Activated T-cell treated with anti-CD3 and anti-CD28 coated beads, Interleukin-2, amount 50 U/mL, for 4 hours (primary cell): ENCODE data around the gene PIGK. TPM values are rescaled to one million over a fixed set of nuclear protein-coding genes. Genes with fewer than 3 reads are reported as not detected.

Source experiments
- ATAC-seq, 2 donors: fragments of 200-7000 bp; cut with Tn5 transposase; one replicate each; pipeline ENCODE4 v1.10.0; 2021
- DNase-seq: peaks from one replicate; pipeline ENCODE4 v3.0.0-alpha.2; 2020
- H3K27me3 Mint-ChIP-seq: one replicate; pipeline ENCODE4 v1.8.0; 2021; ENCODE audit warnings: low read depth, mixed read lengths
- H3K36me3 Mint-ChIP-seq: one replicate; pipeline ENCODE4 v1.8.0; 2022; ENCODE audit warnings: mixed read lengths; ENCODE audit not compliant: insufficient read depth
- H3K4me1 Mint-ChIP-seq: one replicate; pipeline ENCODE4 v1.8.0; 2021; ENCODE audit warnings: low read depth, mixed read lengths
- H3K4me3 Mint-ChIP-seq: one replicate; pipeline ENCODE4 v1.8.0; 2021; ENCODE audit warnings: mild to moderate bottlenecking, moderate library complexity, mixed read lengths
- H3K9me3 Mint-ChIP-seq: one replicate; pipeline ENCODE4 v1.8.0; 2021; ENCODE audit warnings: mixed read lengths
- total RNA-seq, 3 donors: library from RNA; stranded (reverse); gene quantifications; one replicate each; pipeline ENCODE4 v1.2.1, GENCODE V29; 2021

PIGK gene
- 10 to 100 TPM; 17.0 to 21.7 (median 21.2) TPM for total RNA-seq

DNA sequence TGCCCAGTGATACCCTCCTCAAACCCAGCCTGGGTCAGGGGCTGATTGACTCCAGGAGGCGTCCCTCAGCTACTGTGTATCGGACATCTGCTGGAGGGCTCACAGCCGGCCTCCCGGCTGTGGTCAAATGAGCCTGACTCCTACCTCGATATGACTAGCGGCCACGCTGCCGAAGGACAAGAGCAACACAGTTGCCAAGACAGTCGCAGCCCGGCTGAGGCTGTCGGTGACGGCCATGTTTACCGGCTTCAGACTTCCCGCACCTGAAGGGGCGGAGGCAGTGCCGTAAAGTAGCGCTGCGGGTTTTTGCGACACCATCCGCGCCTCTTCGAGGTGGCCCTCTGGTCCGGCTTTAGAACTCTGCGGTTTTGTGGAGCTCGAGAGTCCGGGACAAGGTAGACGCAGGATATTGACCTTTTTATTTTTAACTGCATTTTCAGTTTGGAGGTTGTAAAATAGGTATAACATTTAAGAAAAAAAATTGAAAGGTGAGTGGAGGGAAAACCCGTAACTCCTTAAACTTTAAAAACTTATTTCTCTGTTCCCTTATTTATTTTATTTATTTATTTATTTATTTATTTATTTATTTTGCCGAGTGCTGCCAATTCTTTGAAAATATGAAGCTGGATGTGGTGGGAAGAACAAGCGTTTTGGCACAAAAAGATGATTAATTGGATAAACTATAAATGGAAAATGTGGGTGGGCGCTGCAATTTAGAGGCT, at the start of gene PIGK:
Gene PIGK, minus strand, starts transcription at position 265 of the 722 bp plus-strand sequence. Its CDS starts 28 bp downstream, at position 237.
- H3K4me3 Mint-ChIP-seq = peak within 1 kb of the TSS; percentile 96
- peaks cover 41% of the 10 kb centered on the region for H3K4me1 Mint-ChIP-seq
- H3K27me3 Mint-ChIP-seq = no peaks in the 10 kb centered on the region
- DNase-seq (peak; percentile 79), ATAC-seq (peak; percentile 96)
- peaks cover 15% of the 10 kb centered on the region for H3K36me3 Mint-ChIP-seq
- no peaks in the 10 kb centered on the region for H3K9me3 Mint-ChIP-seq

DNA sequence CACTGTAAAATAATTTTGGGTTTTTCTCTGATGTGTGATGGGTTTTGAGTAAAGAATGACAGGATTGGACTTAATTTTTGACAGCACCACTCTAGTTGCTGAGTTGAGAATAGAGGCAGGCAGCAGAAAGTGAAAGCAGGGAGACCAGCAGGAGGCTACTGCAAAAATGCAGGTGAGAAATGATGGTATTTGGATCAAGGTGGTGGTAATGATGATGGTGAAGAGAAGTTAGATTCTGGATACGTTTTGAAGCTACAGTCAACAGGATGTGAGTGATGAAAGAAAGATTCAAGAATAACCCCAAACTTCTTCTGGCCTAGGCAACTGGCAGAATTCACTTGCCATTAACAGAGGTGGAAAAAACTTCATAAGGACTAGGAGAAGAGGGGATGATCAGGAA, 47.8 kb upstream of the PIGK start:
- H3K36me3 Mint-ChIP-seq = no peaks in the 10 kb centered on the region
- no peaks in the 10 kb centered on the region for H3K4me1 Mint-ChIP-seq
- no peaks in the 10 kb centered on the region for H3K27me3 Mint-ChIP-seq
- DNase-seq (no peak), ATAC-seq (no peak)
- H3K4me3 Mint-ChIP-seq = no peak overlapping the region
- H3K9me3 Mint-ChIP-seq = peaks cover 5% of the 10 kb centered on the region

DNA sequence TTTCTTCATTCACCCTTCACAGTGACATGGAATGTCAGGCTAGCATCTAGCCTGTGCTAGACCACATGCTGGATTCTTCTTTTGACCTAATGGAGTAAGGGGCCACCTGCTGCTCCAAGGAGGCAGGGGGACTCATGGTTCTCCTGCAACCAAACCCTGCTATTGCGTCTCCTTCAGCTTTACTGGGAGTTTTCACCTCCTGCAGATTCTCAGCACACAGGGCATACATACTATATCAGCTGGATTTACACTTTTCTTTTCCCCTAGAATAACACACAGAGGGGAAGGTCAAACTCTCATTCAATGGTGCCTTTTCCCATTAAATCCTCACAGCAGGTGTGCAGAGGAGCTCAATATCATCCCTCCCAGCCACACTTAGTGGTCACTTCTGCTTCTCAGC, 46.0 kb upstream of the PIGK start:
- no peaks in the 10 kb centered on the region for H3K27me3 Mint-ChIP-seq
- no peak overlapping the region for H3K4me3 Mint-ChIP-seq
- H3K4me1 Mint-ChIP-seq = no peaks in the 10 kb centered on the region
- H3K9me3 Mint-ChIP-seq = peaks cover 5% of the 10 kb centered on the region
- H3K36me3 Mint-ChIP-seq = no peaks in the 10 kb centered on the region
- ATAC-seq = no peak
- DNase-seq = no peak

DNA sequence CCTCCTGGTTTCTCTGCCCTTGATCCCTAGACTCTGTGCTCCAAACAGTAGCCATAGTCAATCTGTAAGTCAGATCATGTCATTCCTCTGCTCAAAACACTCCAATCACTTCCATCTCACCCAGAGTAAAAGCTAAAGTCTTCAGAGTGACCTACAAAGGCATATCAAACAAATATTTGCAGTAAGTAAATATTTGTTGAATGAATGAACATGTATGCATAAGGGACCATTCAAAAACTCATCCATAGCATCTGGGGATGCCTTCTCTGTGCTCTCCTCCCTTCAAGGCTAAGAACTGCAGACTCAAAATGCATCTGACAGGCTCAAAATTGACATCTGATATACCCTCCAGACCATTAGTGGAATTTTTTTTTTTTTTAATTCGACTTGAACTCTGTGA, 44.5 kb upstream of the PIGK start:
- H3K9me3 Mint-ChIP-seq = peaks cover 5% of the 10 kb centered on the region
- H3K36me3 Mint-ChIP-seq = no peaks in the 10 kb centered on the region
- no peaks in the 10 kb centered on the region for H3K27me3 Mint-ChIP-seq
- ATAC-seq (no peak), DNase-seq (no peak)
- no peaks in the 10 kb centered on the region for H3K4me1 Mint-ChIP-seq
- H3K4me3 Mint-ChIP-seq = no peak overlapping the region

DNA sequence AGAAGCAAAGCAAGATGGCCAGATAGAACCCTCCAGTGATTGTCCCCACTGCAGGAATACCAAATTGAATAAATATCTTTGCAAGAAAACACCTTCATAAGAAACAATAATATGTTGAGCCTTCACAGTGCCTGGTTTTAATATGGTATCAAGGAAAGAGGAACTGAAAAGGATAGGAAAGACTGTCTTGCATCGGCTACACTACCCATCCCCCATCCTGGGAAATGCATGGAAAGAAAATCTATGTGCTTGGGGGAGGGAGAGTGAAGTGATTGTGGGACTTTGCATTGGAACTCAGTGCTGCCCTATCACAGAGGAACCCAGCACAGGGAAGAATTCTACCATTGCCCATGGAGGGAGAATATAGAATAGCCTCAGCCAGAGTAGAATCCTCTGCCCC, 34.0 kb upstream of the PIGK start:
- ATAC-seq (no peak), DNase-seq (no peak)
- Mint-ChIP-seq H3K4me1 (peaks cover 1% of the 10 kb centered on the region), H3K36me3 (peaks cover 13% of the 10 kb centered on the region), H3K9me3 (peaks cover 66% of the 10 kb centered on the region), H3K27me3 (no peaks in the 10 kb centered on the region), H3K4me3 (no peak overlapping the region)

DNA sequence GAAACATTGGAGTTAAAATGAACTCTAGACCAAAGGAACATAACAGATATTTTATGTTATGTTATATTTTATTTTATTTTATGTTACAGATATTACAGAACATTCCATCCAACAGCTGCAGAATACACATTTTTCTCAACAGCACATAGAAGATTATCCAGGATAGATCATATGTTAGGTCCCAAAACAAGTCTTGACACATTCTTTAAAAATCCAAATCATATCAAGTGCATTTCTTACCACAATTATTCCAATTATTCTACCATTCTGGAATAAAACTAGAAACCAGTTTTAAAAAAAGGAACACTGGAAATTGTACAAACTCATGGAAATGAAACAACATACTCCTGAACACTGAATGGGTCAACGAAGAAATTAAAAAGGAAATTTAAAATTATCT, 30.9 kb upstream of the PIGK start:
- H3K9me3 Mint-ChIP-seq = peaks cover 65% of the 10 kb centered on the region
- no peak for ATAC-seq
- H3K36me3 Mint-ChIP-seq = peaks cover 13% of the 10 kb centered on the region
- peaks cover 1% of the 10 kb centered on the region for H3K4me1 Mint-ChIP-seq
- no peak for DNase-seq
- no peak overlapping the region for H3K4me3 Mint-ChIP-seq
- H3K27me3 Mint-ChIP-seq = no peaks in the 10 kb centered on the region

DNA sequence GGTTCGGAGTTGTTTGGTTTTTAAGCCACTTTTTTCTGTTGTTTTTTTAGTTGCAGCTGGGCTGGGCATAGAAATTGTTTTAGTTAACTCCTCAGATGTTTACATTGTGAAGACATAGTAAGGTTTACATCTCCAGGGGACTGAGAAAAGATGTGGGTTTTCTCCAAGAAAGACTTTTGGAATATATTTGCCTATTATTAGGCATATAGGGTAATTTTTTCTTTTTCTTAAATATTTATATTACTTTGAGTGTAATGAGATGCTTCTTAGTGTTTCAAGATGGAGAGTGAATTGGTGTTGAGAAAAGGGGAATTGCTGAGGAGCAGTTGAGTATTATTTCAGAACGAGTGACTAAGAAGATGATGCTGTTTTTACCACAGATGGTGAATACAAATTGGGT, 26.6 kb upstream of the PIGK start:
- DNase-seq (no peak), ATAC-seq (no peak)
- Mint-ChIP-seq H3K36me3 (peaks cover 11% of the 10 kb centered on the region), H3K9me3 (peaks cover 43% of the 10 kb centered on the region), H3K4me3 (no peak overlapping the region), H3K27me3 (peaks cover 2% of the 10 kb centered on the region), H3K4me1 (peaks cover 1% of the 10 kb centered on the region)

DNA sequence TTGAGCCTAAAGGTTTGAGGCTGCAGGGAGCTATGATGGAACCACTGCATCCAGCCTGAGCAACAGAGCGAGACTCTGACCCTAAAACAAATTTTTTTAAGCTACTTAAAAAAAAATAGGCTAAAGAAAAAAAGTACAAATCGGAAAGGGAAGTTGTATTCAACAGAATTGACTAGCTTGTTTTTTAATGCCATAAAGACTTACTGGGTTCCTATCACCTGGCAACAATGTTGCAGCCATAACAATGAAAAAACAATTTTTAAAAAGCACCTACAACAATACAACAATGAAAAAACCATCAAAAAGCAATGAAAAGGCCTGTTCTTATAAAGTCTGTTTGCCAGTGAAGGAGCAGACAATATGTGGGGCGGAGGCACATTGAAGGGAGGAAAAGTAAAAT, 20.1 kb upstream of the PIGK start:
- Mint-ChIP-seq H3K4me3 (no peak overlapping the region), H3K9me3 (peaks cover 13% of the 10 kb centered on the region), H3K4me1 (no peaks in the 10 kb centered on the region), H3K27me3 (peaks cover 5% of the 10 kb centered on the region), H3K36me3 (peaks cover 2% of the 10 kb centered on the region)
- no peak for ATAC-seq
- DNase-seq = no peak

DNA sequence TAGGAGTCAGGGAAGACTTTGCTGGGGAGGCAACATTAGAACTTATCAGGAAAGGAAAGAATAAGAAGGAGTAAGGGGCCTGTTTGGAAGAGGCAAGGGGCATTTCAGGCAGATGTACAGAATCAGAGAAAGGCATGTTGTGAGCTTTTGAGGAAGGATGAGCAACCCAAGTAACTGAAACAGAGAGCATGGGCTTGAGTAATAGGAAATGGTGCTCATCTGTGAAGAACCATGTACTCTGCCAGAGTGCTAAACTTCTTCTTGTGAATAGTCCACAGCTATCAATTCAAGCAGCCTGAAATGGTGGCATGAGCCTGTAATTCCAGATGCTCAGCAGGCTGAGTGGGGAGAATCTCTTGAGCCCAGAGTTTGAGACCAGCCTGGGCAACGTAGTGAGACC, 19.2 kb upstream of the PIGK start:
- ATAC-seq = no peak
- H3K36me3 Mint-ChIP-seq = peaks cover 2% of the 10 kb centered on the region
- no peak overlapping the region for H3K4me3 Mint-ChIP-seq
- peaks cover 15% of the 10 kb centered on the region for H3K9me3 Mint-ChIP-seq
- no peaks in the 10 kb centered on the region for H3K4me1 Mint-ChIP-seq
- no peak for DNase-seq
- peaks cover 5% of the 10 kb centered on the region for H3K27me3 Mint-ChIP-seq

DNA sequence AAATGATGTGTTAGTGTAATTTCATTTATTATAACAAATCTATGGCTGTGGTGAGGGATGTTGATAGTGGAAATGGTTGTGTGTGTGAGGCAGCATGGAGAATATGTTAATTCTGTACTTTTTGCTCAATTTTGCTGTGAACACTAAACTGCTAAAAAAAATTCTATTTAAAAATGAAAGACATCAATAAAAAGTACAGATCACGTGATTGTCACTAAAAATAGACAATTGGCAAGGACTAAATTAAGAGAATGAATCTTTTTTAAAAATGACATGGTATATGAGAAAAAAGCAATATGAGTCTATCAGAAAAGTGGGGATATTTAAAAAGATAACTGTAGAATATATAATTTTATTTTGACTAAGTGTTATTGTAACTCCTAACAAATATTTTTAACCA, 15.7 kb upstream of the PIGK start:
- ATAC-seq (no peak), DNase-seq (no peak)
- peaks cover 3% of the 10 kb centered on the region for H3K27me3 Mint-ChIP-seq
- H3K4me1 Mint-ChIP-seq = no peaks in the 10 kb centered on the region
- no peak overlapping the region for H3K4me3 Mint-ChIP-seq
- peaks cover 18% of the 10 kb centered on the region for H3K9me3 Mint-ChIP-seq
- no peaks in the 10 kb centered on the region for H3K36me3 Mint-ChIP-seq

DNA sequence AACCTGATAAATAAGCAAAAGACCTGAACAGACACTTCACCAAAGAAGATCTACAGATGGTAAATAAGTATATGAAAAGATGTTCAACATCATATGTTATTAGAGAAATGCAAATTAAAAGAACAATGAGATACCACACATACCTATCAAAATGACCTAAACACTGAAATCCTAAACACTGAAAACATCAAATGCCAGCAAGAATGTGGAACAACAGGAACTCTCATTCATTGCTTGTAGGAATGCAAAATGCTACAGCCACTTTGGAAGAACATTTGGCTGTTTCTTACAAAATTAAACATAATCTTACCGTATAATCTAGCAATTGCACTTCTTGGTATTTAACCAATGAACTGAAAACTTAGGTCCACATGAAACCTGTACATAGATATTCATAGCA, 14.9 kb upstream of the PIGK start:
- ATAC-seq (no peak), DNase-seq (no peak)
- Mint-ChIP-seq H3K27me3 (no peaks in the 10 kb centered on the region), H3K4me3 (no peak overlapping the region), H3K4me1 (no peaks in the 10 kb centered on the region), H3K36me3 (no peaks in the 10 kb centered on the region), H3K9me3 (peaks cover 18% of the 10 kb centered on the region)

DNA sequence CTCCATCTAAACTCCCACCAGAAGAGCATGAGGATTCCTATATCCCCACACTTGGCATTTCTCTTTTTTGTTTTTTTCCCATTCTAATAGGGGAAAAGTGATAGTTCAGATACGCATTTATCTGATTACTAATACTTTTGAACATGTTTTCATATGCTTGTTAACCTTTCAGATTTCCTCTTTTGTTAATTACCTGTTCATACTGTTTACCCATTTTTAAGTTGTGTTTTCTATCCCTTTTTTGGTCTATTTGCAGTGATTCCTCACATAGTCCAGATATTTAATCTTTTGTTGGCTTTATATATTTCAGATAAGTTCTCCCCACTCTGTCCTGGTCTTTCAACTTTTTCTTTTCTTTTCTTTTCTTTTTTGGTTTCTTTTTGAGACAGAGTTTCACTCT, 13.6 kb upstream of the PIGK start:
- Mint-ChIP-seq H3K4me1 (no peaks in the 10 kb centered on the region), H3K9me3 (peaks cover 18% of the 10 kb centered on the region), H3K4me3 (no peak overlapping the region), H3K27me3 (no peaks in the 10 kb centered on the region), H3K36me3 (no peaks in the 10 kb centered on the region)
- ATAC-seq (no peak), DNase-seq (no peak)

DNA sequence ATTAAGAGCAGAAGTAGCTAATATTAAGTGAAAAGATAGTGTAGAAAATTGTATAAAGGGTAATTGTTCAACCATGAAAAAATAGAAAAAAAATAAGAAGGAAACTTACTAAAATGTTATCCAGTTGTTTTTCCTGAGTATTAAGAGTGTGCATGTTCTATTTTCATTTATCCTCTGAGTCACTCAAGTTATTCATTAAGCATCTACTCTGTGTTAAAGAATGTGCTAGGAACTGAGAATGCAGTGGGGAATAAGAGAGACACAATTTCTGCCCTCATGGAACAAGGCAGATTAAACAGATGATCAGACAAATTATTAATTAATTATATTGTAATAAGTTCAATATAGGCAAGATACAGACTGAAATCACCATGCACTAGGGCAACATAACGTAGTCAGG, 10.8 kb upstream of the PIGK start:
- no peak overlapping the region for H3K4me3 Mint-ChIP-seq
- H3K36me3 Mint-ChIP-seq = no peaks in the 10 kb centered on the region
- ATAC-seq = no peak
- no peak for DNase-seq
- peaks cover 18% of the 10 kb centered on the region for H3K9me3 Mint-ChIP-seq
- H3K4me1 Mint-ChIP-seq = no peaks in the 10 kb centered on the region
- no peaks in the 10 kb centered on the region for H3K27me3 Mint-ChIP-seq

DNA sequence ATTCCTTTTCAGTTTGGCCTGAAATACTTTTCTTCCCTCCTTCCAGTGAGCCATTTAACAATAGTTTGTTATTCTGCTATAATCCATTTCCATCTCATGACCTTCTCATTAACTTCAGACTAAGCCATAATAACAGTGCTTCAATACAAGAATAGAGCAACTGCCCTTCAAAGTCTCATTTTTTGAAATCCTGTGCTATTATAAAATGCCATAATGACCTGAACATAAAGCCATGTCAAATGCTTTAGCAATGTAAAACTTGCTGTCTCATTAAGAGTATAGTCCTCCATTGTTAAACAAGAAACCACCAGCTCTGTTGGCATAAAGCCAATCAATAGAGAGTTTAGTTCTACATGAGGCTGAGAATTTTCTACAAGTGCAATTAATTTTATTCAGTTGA, 9.6 kb upstream of the PIGK start:
- DNase-seq (no peak), ATAC-seq (no peak)
- Mint-ChIP-seq H3K4me3 (no peak overlapping the region), H3K27me3 (no peaks in the 10 kb centered on the region), H3K4me1 (no peaks in the 10 kb centered on the region), H3K9me3 (peaks cover 11% of the 10 kb centered on the region), H3K36me3 (no peaks in the 10 kb centered on the region)

DNA sequence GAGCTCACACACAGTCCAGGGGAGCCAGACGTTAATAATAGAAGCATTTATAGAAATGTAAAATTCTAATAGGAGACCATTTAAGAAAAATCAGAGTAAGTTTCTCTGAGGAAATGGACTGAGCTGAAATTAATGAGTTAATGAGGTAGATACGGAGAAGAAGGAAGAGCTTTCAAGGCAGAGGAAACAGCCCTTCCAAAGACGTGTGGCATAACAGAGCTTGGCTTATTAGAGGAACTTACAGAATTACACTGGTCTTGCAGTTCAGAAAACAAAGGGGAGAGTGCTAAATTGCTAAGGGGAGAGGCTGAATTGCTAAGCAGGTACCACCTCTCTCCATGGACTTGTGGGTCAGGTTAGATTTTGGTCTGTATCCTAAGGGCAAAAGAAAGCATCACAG, 8.2 kb upstream of the PIGK start:
- no peaks in the 10 kb centered on the region for H3K27me3 Mint-ChIP-seq
- H3K4me1 Mint-ChIP-seq = no peaks in the 10 kb centered on the region
- peaks cover 7% of the 10 kb centered on the region for H3K36me3 Mint-ChIP-seq
- no peak overlapping the region for H3K4me3 Mint-ChIP-seq
- ATAC-seq (no peak), DNase-seq (no peak)
- peaks cover under 1% of the 10 kb centered on the region for H3K9me3 Mint-ChIP-seq
